Left lung (tissue), 10 donors: ENCODE results near the gene MMAB. TPM values are rescaled to one million over a fixed set of nuclear protein-coding genes. Genes with fewer than 3 reads are reported as not detected.

Source experiments
- ATAC-seq: fragments of 200-7000 bp; cut with Tn5 transposase; one replicate; pipeline ENCODE4 v1.9.1; 2020; ENCODE audit warnings: moderate library complexity
- DNase-seq, 4 donors: peaks; one replicate each; pipeline ENCODE4 v3.0.0-alpha.2; 2013 to 2020
- H3K27ac ChIP-seq, 2 donors: fragments of 200-600 bp; sonication (generic) in 1 of 2; one replicate each; pipeline versions ENCODE4 v1.5.0 to v1.8.0; 2020 to 2021
- H3K27me3 ChIP-seq, 2 donors: fragments of 200-600 bp; sonication (generic) in 1 of 2; one replicate each; pipeline versions ENCODE4 v1.5.0 to v1.8.0; 2020 to 2021
- H3K36me3 ChIP-seq, 2 donors: fragments of 200-600 bp; sonication (generic) in 1 of 2; one replicate each; pipeline versions ENCODE4 v1.5.0 to v1.8.0; 2020 to 2021
- H3K4me1 ChIP-seq, 2 donors: fragments of 200-600 bp; one replicate each; pipeline ENCODE4 v1.8.0; 2021
- H3K4me3 ChIP-seq, 2 donors: fragments of 200-600 bp; sonication (generic) in 1 of 2; one replicate each; pipeline versions ENCODE4 v1.5.0 to v1.8.0; 2020 to 2021; ENCODE audit warnings: mild to moderate bottlenecking in 1 of 2
- H3K9me3 ChIP-seq, 2 donors: fragments of 200-600 bp; sonication (generic) in 1 of 2; one replicate each; pipeline versions ENCODE4 v1.5.0 to v1.8.0; 2020 to 2021
- CTCF ChIP-seq, 2 donors: fragments of 200-600 bp; sonication (generic) in 1 of 2; IDR thresholded peaks; one replicate each; pipeline versions ENCODE4 v1.5.0 to v1.8.0; 2021; ENCODE audit warnings: antibody characterized with exemption in 2 of 2
- intact Hi-C, 2 donors: fragments of 100-400 bp; cut with DNase I; formaldehyde crosslinking; loops; one replicate each; pipeline versions ENCODE4 v1.11.2 to v1.14.2; 2022
- polyA plus RNA-seq, 6 donors: library from polyadenylated mRNA; unstranded; fragments of 120-200 nt; gene quantifications; one replicate each; pipeline ENCODE4 v1.2.1, GENCODE V29; 2013; ENCODE audit not compliant: insufficient read length in 6 of 6
- total RNA-seq, 2 donors: library from RNA; stranded (reverse); fragmentation: NEBNext Ultra II Directional; extraction: Animal tissue kit (Norgen Biotek cat#: 25700); gene quantifications; one replicate each; pipeline ENCODE4 v1.2.1, GENCODE V29; 2021
- donor health status: DM: no; HTN: yes; CAD: no.
- donor health status: DM: no; HTN: no; CAD: no.

The MMAB gene
- total and polyA plus RNA-seq, 8 donors = 24.9 to 76.1 (median 32.3) TPM

- H3K4me3 ChIP-seq = no peak overlapping the region
- DNase-seq (no peak), ATAC-seq (no peak)
- H3K27ac ChIP-seq = no peak overlapping the region
- intact Hi-C loops = no loop called here
- peaks cover 5 to 64% of the 10 kb centered on the region in 2 donors for H3K27me3 ChIP-seq
- no peak for TF ChIP-seq CTCF (IDR thresholded peaks at IDR 0.05)
- H3K4me1 ChIP-seq = no peaks in the 10 kb centered on the region
- no peaks in the 10 kb centered on the region for H3K36me3 ChIP-seq
- no peaks in the 10 kb centered on the region for H3K9me3 ChIP-seq
Observed at GRCh38 chr12:109609342-109609741, 36.0 kb upstream of the MMAB start.

GRCh38 chr12:109608793-109609192 lies 35.5 kb upstream of the MMAB start:
- intact Hi-C loops = no loop called here
- peaks cover 5 to 59% of the 10 kb centered on the region in 2 donors for H3K27me3 ChIP-seq

GRCh38 chr12:109608270-109608669 lies 35.0 kb upstream of the MMAB start:
- ATAC-seq = no peak
- Histone ChIP-seq H3K27me3 (peaks cover 0 to 53% of the 10 kb centered on the region in 2 donors), H3K4me1 (no peaks in the 10 kb centered on the region), H3K36me3 (no peaks in the 10 kb centered on the region), H3K27ac (no peak overlapping the region), H3K4me3 (no peak overlapping the region), H3K9me3 (no peaks in the 10 kb centered on the region)
- intact Hi-C loops = no loop called here
- no peak for DNase-seq
- no peak for TF ChIP-seq CTCF (IDR thresholded peaks at IDR 0.05)

More at GRCh38 chr12:109608793-109609192, 35.5 kb upstream of the MMAB start:
- ATAC-seq = no peak
- no peak overlapping the region for H3K27ac ChIP-seq
- no peaks in the 10 kb centered on the region for H3K4me1 ChIP-seq
- DNase-seq = no peak
- H3K4me3 ChIP-seq = no peak overlapping the region
- no peaks in the 10 kb centered on the region for H3K36me3 ChIP-seq
- TF ChIP-seq CTCF (IDR thresholded peaks at IDR 0.05) = no peak
- H3K9me3 ChIP-seq = no peaks in the 10 kb centered on the region

GRCh38 chr12:109607618-109608017 lies 34.3 kb upstream of the MMAB start:
- no peak for ATAC-seq
- no peak overlapping the region for H3K27ac ChIP-seq
- H3K4me3 ChIP-seq = no peak overlapping the region
- no peaks in the 10 kb centered on the region for H3K4me1 ChIP-seq
- H3K9me3 ChIP-seq = no peaks in the 10 kb centered on the region
- peaks cover 0 to 50% of the 10 kb centered on the region in 2 donors for H3K27me3 ChIP-seq
- no peaks in the 10 kb centered on the region for H3K36me3 ChIP-seq
- intact Hi-C loops = no loop called here
- TF ChIP-seq CTCF (IDR thresholded peaks at IDR 0.05) = no peak
- no peak for DNase-seq

GRCh38 chr12:109606320-109607028 lies 33.2 kb upstream of the MMAB start:
- ATAC-seq = no peak
- peaks cover 0 to 42% of the 10 kb centered on the region in 2 donors for H3K27me3 ChIP-seq
- H3K4me3 ChIP-seq = no peak overlapping the region
- no peaks in the 10 kb centered on the region for H3K4me1 ChIP-seq
- H3K27ac ChIP-seq = no peak overlapping the region
- DNase-seq = peak in 2 of 4 donors; percentile 46 to 54
- H3K36me3 ChIP-seq = no peaks in the 10 kb centered on the region
- intact Hi-C loops = no loop called here
- no peak for TF ChIP-seq CTCF (IDR thresholded peaks at IDR 0.05)
- no peaks in the 10 kb centered on the region for H3K9me3 ChIP-seq
